Measurements from ENCODE around the gene ZSWIM3.

DNA sequence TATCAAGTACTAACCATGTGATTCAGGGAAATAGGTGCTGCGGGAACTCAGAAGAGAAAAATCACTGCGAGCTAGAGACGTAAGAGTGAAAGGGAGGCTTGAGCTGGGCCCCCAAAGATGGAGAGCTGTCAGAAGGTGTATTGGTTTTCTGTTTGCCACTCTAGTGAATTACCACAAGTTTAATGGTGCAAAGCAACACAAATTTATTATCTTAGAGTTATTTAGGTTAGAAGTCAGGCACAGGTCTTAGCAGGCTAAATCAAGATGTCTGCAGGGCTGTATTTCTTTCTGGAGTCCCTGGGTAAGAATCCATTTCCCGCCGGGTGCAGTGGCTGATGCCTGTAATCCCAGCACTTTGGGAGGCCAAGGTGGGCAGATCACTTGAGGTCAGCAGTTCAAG is 2.5 kb downstream of the ZSWIM3 start:
- TF ChIP-seq, protein P1, sequence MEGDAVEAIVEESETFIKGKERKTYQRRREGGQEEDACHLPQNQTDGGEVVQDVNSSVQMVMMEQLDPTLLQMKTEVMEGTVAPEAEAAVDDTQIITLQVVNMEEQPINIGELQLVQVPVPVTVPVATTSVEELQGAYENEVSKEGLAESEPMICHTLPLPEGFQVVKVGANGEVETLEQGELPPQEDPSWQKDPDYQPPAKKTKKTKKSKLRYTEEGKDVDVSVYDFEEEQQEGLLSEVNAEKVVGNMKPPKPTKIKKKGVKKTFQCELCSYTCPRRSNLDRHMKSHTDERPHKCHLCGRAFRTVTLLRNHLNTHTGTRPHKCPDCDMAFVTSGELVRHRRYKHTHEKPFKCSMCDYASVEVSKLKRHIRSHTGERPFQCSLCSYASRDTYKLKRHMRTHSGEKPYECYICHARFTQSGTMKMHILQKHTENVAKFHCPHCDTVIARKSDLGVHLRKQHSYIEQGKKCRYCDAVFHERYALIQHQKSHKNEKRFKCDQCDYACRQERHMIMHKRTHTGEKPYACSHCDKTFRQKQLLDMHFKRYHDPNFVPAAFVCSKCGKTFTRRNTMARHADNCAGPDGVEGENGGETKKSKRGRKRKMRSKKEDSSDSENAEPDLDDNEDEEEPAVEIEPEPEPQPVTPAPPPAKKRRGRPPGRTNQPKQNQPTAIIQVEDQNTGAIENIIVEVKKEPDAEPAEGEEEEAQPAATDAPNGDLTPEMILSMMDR (IDR thresholded peaks at IDR 0.05; ENCODE audit: low read depth, low read length, poor library complexity, severe bottlenecking) = no peak
- TF ChIP-seq EZH2phosphoT487 (IDR thresholded peaks at IDR 0.05; ENCODE audit: borderline replicate concordance, low read length) = no peak

Data from DOHH2 (cell line).